HepG2 (cell line): ENCODE results near the gene RPL5. TPM values are rescaled to one million over a fixed set of nuclear protein-coding genes. Genes with fewer than 3 reads are reported as not detected.

Source experiments
- GTF2F1 ChIP-seq: fragments of 150-350 bp; IDR thresholded peaks from 2 replicates; pipeline ENCODE4 v1.6.1; 2014; ENCODE audit warnings: low read length
- HOXA9 ChIP-seq: sonication (generic); formaldehyde crosslinking; IDR thresholded peaks from 2 replicates; pipeline ENCODE4 v1.8.1; 2022; ENCODE audit warnings: missing genetic modification reagents, mild to moderate bottlenecking, moderate library complexity, borderline replicate concordance
- KAT8 ChIP-seq: IDR thresholded peaks from 2 replicates; pipeline ENCODE4 v1.6.1; 2016; ENCODE audit warnings: missing genetic modification reagents, missing compliant biosample characterization
- PCBP2 ChIP-seq: fragments of 200-400 bp; formaldehyde crosslinking; optimal IDR thresholded peaks from 2 replicates; pipeline ENCODE3; 2018; ENCODE audit warnings: low read length, low read depth; ENCODE audit not compliant: poor library complexity, severe bottlenecking
- ZKSCAN8 ChIP-seq: IDR thresholded peaks from 2 replicates; pipeline ENCODE4 v1.6.1; 2016; ENCODE audit warnings: borderline replicate concordance, missing genetic modification reagents, missing compliant biosample characterization
- ZMYM4 ChIP-seq: sonication (generic); formaldehyde crosslinking; IDR thresholded peaks from 2 replicates; pipeline ENCODE4 v1.8.1; 2023; ENCODE audit warnings: mild to moderate bottlenecking, missing genetic modification reagents
- ZNF207 ChIP-seq: fragments of 450-650 bp; IDR thresholded peaks from 2 replicates; pipeline ENCODE4 v1.6.1; 2016; ENCODE audit warnings: antibody characterized with exemption, borderline replicate concordance
- ZNF329 ChIP-seq: sonication (generic); formaldehyde crosslinking; IDR thresholded peaks from 2 replicates; pipeline ENCODE4 v1.9.0; 2021; ENCODE audit warnings: low read depth, mild to moderate bottlenecking, missing genetic modification reagents
- ZNF407 ChIP-seq: sonication (generic); formaldehyde crosslinking; IDR thresholded peaks from one replicate; pipeline ENCODE4 v1.5.1; 2020; ENCODE audit warnings: mild to moderate bottlenecking, missing genetic modification reagents; ENCODE audit errors: not compliant biosample characterization
- polyA plus RNA-seq, 8 experiments: library from polyadenylated mRNA; depleted of rRNA in 3 of 8; stranded (reverse) in 7 of 8; unstranded in 1 of 8; fragments of >200 nt; fragmentation: Illumina TruSeq in 4 of 8; extraction: Trizol in 4 of 8; gene quantifications; 2 replicates each; pipeline versions ENCODE4 v1.2.1 to v1.2.3, GENCODE V29; 2011 to 2016; ENCODE audit warnings: low read depth in 4 of 8, missing spikeins in 1 of 8, mixed read lengths in 1 of 8; ENCODE audit not compliant: insufficient read depth in 1 of 8
- total RNA-seq, 5 experiments: library from RNA; depleted of rRNA; stranded (reverse); fragments of >200 nt; fragmentation: Illumina TruSeq; extraction: Trizol; gene quantifications; 2 replicates each; pipeline ENCODE4 v1.2.3, GENCODE V29; 2016; ENCODE audit warnings: low read depth in 1 of 5
- TF ChIP-seq, protein P1 (sequence below): sonication (generic); formaldehyde crosslinking; IDR thresholded peaks from 2 replicates; pipeline ENCODE4 v1.4.0; 2020; ENCODE audit warnings: missing genetic modification reagents
- TF ChIP-seq, protein P2 (sequence below): sonication (generic); formaldehyde crosslinking; IDR thresholded peaks from 2 replicates; pipeline ENCODE4 v1.9.0; 2022; ENCODE audit warnings: missing genetic modification reagents, mild to moderate bottlenecking, borderline replicate concordance
- TF ChIP-seq, protein P3 (sequence below): sonication (generic); formaldehyde crosslinking; IDR thresholded peaks from 2 replicates; pipeline ENCODE4 v1.4.0; 2020; ENCODE audit warnings: missing genetic modification reagents

Gene RPL5
- total and polyA plus RNA-seq, 2 of the 13 experiments (the other 11 are each of a cell fraction or from before 2014, with no cell fraction given): 2,304 to 2,520 TPM

- TF ChIP-seq, protein P1, sequence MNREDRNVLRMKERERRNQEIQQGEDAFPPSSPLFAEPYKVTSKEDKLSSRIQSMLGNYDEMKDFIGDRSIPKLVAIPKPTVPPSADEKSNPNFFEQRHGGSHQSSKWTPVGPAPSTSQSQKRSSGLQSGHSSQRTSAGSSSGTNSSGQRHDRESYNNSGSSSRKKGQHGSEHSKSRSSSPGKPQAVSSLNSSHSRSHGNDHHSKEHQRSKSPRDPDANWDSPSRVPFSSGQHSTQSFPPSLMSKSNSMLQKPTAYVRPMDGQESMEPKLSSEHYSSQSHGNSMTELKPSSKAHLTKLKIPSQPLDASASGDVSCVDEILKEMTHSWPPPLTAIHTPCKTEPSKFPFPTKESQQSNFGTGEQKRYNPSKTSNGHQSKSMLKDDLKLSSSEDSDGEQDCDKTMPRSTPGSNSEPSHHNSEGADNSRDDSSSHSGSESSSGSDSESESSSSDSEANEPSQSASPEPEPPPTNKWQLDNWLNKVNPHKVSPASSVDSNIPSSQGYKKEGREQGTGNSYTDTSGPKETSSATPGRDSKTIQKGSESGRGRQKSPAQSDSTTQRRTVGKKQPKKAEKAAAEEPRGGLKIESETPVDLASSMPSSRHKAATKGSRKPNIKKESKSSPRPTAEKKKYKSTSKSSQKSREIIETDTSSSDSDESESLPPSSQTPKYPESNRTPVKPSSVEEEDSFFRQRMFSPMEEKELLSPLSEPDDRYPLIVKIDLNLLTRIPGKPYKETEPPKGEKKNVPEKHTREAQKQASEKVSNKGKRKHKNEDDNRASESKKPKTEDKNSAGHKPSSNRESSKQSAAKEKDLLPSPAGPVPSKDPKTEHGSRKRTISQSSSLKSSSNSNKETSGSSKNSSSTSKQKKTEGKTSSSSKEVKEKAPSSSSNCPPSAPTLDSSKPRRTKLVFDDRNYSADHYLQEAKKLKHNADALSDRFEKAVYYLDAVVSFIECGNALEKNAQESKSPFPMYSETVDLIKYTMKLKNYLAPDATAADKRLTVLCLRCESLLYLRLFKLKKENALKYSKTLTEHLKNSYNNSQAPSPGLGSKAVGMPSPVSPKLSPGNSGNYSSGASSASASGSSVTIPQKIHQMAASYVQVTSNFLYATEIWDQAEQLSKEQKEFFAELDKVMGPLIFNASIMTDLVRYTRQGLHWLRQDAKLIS: no peak
- peak; percentile 64; the same call in 1 of the 2 replicates for TF ChIP-seq ZKSCAN8 (CRISPR knock-in tag)
- TF ChIP-seq, protein P2, sequence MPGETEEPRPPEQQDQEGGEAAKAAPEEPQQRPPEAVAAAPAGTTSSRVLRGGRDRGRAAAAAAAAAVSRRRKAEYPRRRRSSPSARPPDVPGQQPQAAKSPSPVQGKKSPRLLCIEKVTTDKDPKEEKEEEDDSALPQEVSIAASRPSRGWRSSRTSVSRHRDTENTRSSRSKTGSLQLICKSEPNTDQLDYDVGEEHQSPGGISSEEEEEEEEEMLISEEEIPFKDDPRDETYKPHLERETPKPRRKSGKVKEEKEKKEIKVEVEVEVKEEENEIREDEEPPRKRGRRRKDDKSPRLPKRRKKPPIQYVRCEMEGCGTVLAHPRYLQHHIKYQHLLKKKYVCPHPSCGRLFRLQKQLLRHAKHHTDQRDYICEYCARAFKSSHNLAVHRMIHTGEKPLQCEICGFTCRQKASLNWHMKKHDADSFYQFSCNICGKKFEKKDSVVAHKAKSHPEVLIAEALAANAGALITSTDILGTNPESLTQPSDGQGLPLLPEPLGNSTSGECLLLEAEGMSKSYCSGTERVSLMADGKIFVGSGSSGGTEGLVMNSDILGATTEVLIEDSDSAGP: no peak
- peak; percentile 46; the same call in 1 of the 2 replicates for TF ChIP-seq KAT8
- TF ChIP-seq ZMYM4 (CRISPR knock-in tag): peak; percentile 14; the same call in 1 of the 2 replicates
- TF ChIP-seq GTF2F1: no peak
- TF ChIP-seq, protein P3, sequence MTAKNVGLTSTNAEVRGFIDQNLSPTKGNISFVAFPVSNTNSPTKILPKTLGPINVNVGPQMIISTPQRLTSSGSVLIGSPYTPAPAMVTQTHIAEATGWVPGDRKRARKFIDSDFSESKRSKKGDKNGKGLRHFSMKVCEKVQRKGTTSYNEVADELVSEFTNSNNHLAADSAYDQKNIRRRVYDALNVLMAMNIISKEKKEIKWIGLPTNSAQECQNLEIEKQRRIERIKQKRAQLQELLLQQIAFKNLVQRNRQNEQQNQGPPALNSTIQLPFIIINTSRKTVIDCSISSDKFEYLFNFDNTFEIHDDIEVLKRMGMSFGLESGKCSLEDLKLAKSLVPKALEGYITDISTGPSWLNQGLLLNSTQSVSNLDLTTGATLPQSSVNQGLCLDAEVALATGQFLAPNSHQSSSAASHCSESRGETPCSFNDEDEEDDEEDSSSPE (CRISPR knock-in tag): 0 out of 2 replicates have a peak, but pooled peaks have one; percentile 20
- no peak for TF ChIP-seq PCBP2
- no peak for TF ChIP-seq ZNF407 (CRISPR knock-in tag)
- TF ChIP-seq HOXA9 (CRISPR knock-in tag): no peak
- no peak for TF ChIP-seq ZNF329 (CRISPR knock-in tag)
- no peak for TF ChIP-seq ZNF207
Measured at GRCh38 chr1:92858564-92859399, 26.9 kb downstream of the RPL5 start (continued).
